ENCODE results near the gene SPEG. TPM values are rescaled to one million over a fixed set of nuclear protein-coding genes. Genes with fewer than 3 reads are reported as not detected.

SPEG gene
- total and polyA plus RNA-seq, 4 donors, result 81.6 to 1,108 (median 357) TPM

- DNase-seq (no peak), ATAC-seq (ENCODE audit: low FRiP score) (no peak)
- Histone ChIP-seq H3K4me1 (ENCODE audit: control insufficient read depth in 1 of 2, insufficient read depth in 2 of 2, low read length in 2 of 2) (peaks cover 0 to 4% of the 10 kb centered on the region in 2 donors), H3K9me3 (ENCODE audit: control insufficient read depth, low read length) (no peaks in the 10 kb centered on the region), H3K27ac (ENCODE audit: low read depth in 1 of 2, low read length in 2 of 2) (peak overlapping the region; percentile 92 to 93), H3K27me3 (ENCODE audit: control insufficient read depth in 1 of 2, insufficient read depth in 2 of 2, low read length in 1 of 2) (no peaks in the 10 kb centered on the region), H3K4me3 (ENCODE audit: low read length in 2 of 2) (no peak overlapping the region), H3K36me3 (ENCODE audit: control insufficient read depth in 1 of 2, insufficient read depth in 2 of 2, low read length in 1 of 2) (peaks cover 0 to 4% of the 10 kb centered on the region in 2 donors)
- intact Hi-C loops (cut with DNase I), result loop anchor here in 1 of 2 donors (5.0 kb wide), 1 partner anchor 50 kb away; the partner anchor contains the start of gene GMPPA
- WGBS, 2 donors, result 43 to 44% methylated on average over 22 to 23 of the region's 23 CpGs
These were observed 12.8 kb downstream of the SPEG start for GRCh38 chr2:219447242-219448098.

DNA sequence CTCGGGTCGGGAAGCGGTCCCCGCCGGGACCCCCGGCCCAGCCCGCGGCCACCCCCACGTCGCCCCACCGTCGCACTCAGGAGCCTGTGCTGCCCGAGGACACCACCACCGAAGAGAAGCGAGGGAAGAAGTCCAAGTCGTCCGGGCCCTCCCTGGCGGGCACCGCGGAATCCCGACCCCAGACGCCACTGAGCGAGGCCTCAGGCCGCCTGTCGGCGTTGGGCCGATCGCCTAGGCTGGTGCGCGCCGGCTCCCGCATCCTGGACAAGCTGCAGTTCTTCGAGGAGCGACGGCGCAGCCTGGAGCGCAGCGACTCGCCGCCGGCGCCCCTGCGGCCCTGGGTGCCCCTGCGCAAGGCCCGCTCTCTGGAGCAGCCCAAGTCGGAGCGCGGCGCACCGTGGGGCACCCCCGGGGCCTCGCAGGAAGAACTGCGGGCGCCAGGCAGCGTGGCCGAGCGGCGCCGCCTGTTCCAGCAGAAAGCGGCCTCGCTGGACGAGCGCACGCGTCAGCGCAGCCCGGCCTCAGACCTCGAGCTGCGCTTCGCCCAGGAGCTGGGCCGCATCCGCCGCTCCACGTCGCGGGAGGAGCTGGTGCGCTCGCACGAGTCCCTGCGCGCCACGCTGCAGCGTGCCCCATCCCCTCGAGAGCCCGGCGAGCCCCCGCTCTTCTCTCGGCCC is 13.6 kb downstream of the SPEG start:
- DNase-seq (peak in 1 of 2 donors; percentile 40), ATAC-seq (ENCODE audit: low FRiP score) (no peak)
- Histone ChIP-seq H3K36me3 (ENCODE audit: control insufficient read depth in 1 of 2, insufficient read depth in 2 of 2, low read length in 1 of 2) (peaks cover 0 to 4% of the 10 kb centered on the region in 2 donors), H3K9me3 (ENCODE audit: control insufficient read depth, low read length) (no peaks in the 10 kb centered on the region), H3K4me3 (ENCODE audit: low read length in 2 of 2) (peak overlapping the region in 1 of 2 donors; percentile 11), H3K27me3 (ENCODE audit: control insufficient read depth in 1 of 2, insufficient read depth in 2 of 2, low read length in 1 of 2) (no peaks in the 10 kb centered on the region), H3K4me1 (ENCODE audit: control insufficient read depth in 1 of 2, insufficient read depth in 2 of 2, low read length in 2 of 2) (peaks cover 0 to 4% of the 10 kb centered on the region in 2 donors), H3K27ac (ENCODE audit: low read depth in 1 of 2, low read length in 2 of 2) (peak overlapping the region; percentile 43 to 93)
- intact Hi-C loops (cut with DNase I), result loop anchor here in 1 of 2 donors (5.0 kb wide), 1 partner anchor 49 kb away; the partner anchor contains the start of gene GMPPA
- WGBS, 2 donors, result 64 to 69% methylated on average over 83 to 88 of the region's 88 CpGs

DNA sequence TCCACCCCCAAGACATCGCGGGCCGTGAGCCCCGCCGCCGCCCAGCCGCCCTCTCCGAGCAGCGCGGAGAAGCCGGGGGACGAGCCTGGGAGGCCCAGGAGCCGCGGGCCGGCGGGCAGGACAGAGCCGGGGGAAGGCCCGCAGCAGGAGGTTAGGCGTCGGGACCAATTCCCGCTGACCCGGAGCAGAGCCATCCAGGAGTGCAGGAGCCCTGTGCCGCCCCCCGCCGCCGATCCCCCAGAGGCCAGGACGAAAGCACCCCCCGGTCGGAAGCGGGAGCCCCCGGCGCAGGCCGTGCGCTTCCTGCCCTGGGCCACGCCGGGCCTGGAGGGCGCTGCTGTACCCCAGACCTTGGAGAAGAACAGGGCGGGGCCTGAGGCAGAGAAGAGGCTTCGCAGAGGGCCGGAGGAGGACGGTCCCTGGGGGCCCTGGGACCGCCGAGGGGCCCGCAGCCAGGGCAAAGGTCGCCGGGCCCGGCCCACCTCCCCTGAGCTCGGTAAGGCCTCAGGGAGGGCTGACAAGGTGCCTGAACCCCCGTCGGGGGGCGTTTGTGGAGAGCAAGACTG is 14.2 kb downstream of the SPEG start:
- Histone ChIP-seq H3K4me1 (ENCODE audit: control insufficient read depth in 1 of 2, insufficient read depth in 2 of 2, low read length in 2 of 2) (peaks cover 0 to 4% of the 10 kb centered on the region in 2 donors), H3K27me3 (ENCODE audit: control insufficient read depth in 1 of 2, insufficient read depth in 2 of 2, low read length in 1 of 2) (no peaks in the 10 kb centered on the region), H3K9me3 (ENCODE audit: control insufficient read depth, low read length) (no peaks in the 10 kb centered on the region), H3K36me3 (ENCODE audit: control insufficient read depth in 1 of 2, insufficient read depth in 2 of 2, low read length in 1 of 2) (peaks cover 0 to 4% of the 10 kb centered on the region in 2 donors), H3K4me3 (ENCODE audit: low read length in 2 of 2) (peak overlapping the region in 1 of 2 donors; percentile 11), H3K27ac (ENCODE audit: low read depth in 1 of 2, low read length in 2 of 2) (peak overlapping the region; percentile 43 to 93)
- 48 to 54% methylated on average over 40 to 51 of the region's 51 CpGs for WGBS, 2 donors
- DNase-seq (peak in 1 of 2 donors; percentile 42), ATAC-seq (ENCODE audit: low FRiP score) (no peak)
- intact Hi-C loops (cut with DNase I), result loop anchor here in 1 of 2 donors (5.0 kb wide), 1 partner anchor 48 kb away; the partner anchor contains the start of gene GMPPA

GRCh38 chr2:219449609-219450008 is 15.0 kb downstream of the SPEG start:
- Histone ChIP-seq H3K4me3 (ENCODE audit: low read length in 2 of 2) (no peak overlapping the region), H3K36me3 (ENCODE audit: control insufficient read depth in 1 of 2, insufficient read depth in 2 of 2, low read length in 1 of 2) (peaks cover 0 to 4% of the 10 kb centered on the region in 2 donors), H3K9me3 (ENCODE audit: control insufficient read depth, low read length) (no peaks in the 10 kb centered on the region), H3K27ac (ENCODE audit: low read depth in 1 of 2, low read length in 2 of 2) (peak overlapping the region; percentile 43 to 93), H3K27me3 (ENCODE audit: control insufficient read depth in 1 of 2, insufficient read depth in 2 of 2, low read length in 1 of 2) (no peaks in the 10 kb centered on the region), H3K4me1 (ENCODE audit: control insufficient read depth in 1 of 2, insufficient read depth in 2 of 2, low read length in 2 of 2) (peaks cover 2 to 4% of the 10 kb centered on the region in 2 donors)
- DNase-seq (peak in 1 of 2 donors; percentile 19), ATAC-seq (ENCODE audit: low FRiP score) (no peak)
- intact Hi-C loops (cut with DNase I), result loop anchor here (5.0 to 10.0 kb wide), 2 partner anchors 45 to 48 kb away; partner anchors contain the start of gene GMPPA (in 1 of the 2)
- WGBS, 2 donors, result 65 to 83% methylated on average over 5 of the region's 5 CpGs

DNA sequence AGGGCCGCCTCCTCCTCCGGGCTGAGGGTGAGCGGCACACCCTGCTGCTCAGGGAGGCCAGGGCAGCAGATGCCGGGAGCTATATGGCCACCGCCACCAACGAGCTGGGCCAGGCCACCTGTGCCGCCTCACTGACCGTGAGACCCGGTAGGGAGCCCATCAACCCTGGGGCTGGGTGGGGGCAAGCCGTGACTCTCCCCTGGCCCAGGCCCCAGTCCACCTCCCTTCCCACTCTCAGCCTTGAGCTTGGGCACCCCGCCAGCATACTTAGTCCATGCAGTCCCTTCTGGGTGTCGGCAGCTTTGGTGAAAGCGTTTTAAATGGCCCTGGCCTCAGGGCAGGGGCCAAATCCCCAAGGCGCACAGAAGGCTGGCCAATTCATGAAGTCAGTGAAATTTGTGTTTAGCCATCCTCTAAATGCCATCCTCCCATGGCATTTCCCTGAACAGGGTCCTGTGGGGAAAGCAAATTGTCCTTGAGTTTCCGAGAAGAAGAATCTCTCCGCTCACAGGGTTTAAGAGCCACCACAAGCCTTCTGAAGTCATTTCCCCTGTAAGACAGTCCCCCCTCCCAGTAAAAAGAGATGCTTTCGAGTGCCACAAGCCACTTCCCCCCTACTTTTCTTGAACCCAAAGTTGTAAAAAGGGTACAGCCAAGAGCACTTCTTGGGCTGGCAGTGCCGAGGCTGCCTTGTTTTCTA is 17.2 kb downstream of the SPEG start:
- Histone ChIP-seq H3K9me3 (ENCODE audit: control insufficient read depth, low read length) (no peaks in the 10 kb centered on the region), H3K27me3 (ENCODE audit: control insufficient read depth in 1 of 2, insufficient read depth in 2 of 2, low read length in 1 of 2) (no peaks in the 10 kb centered on the region), H3K4me1 (ENCODE audit: control insufficient read depth in 1 of 2, insufficient read depth in 2 of 2, low read length in 2 of 2) (peaks cover 2 to 4% of the 10 kb centered on the region in 2 donors), H3K4me3 (ENCODE audit: low read length in 2 of 2) (no peak overlapping the region), H3K36me3 (ENCODE audit: control insufficient read depth in 1 of 2, insufficient read depth in 2 of 2, low read length in 1 of 2) (peaks cover 0 to 7% of the 10 kb centered on the region in 2 donors), H3K27ac (ENCODE audit: low read depth in 1 of 2, low read length in 2 of 2) (peak overlapping the region; percentile 89 to 99)
- DNase-seq (peak; percentile 93 to 97), ATAC-seq (ENCODE audit: low FRiP score) (peak; percentile 53)
- intact Hi-C loops (cut with DNase I), result loop anchor here in 1 of 2 donors (10.0 kb wide), 1 partner anchor 47 kb away; no protein-coding TSS in a partner anchor
- WGBS, 2 donors, result 5 to 9% methylated on average over 18 of the region's 18 CpGs

DNA sequence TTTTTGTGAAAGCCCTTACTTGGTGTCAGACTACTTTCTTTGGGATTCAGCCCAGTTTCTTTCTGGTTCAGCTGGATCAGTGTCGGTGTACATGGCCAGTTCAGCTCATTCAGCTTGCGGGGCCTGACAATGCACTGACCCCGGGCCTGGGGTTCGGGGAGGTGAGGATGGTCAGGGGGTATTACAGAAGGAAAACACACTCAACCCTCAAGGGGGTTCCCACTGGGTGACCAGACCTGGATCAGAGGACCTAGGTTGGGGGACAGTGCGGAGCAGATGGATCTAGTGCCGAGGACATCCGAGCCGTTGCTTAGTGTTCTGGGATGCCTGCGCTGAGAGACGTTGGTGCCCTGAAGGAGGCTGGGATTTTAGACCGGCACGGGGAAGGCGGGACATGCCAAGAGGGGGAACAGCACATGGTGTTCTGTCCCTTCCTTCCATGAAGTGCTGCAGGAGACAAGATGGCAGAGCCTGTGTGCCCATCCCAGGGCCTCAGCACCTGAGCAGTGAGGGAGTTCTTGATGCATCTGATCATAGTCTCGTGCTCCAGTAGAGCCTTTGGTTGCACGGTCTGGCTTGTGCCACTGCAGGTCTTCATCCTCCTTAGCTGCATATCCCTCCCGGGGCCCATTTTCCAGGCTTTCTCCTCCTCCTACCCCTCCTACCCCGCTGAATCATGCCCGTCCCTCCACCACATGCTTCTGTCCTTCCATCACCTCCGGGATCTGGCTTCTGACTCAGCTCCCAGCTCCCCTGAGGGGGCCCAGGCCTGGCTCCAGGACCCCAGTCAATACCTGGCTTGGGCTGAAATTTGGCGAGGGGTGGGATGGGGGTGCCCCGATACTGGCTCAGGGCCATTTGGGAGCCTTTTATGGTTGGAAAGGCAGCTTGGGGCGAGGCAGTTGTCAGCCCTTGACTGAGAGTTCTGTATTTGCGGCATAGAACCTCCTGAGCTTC is 18.0 kb downstream of the SPEG start:
- ATAC-seq (ENCODE audit: low FRiP score), result peak; percentile 85
- Histone ChIP-seq H3K27me3 (ENCODE audit: control insufficient read depth in 1 of 2, insufficient read depth in 2 of 2, low read length in 1 of 2) (no peaks in the 10 kb centered on the region), H3K27ac (ENCODE audit: low read depth in 1 of 2, low read length in 2 of 2) (peak overlapping the region; percentile 89 to 99), H3K9me3 (ENCODE audit: control insufficient read depth, low read length) (no peaks in the 10 kb centered on the region), H3K36me3 (ENCODE audit: control insufficient read depth in 1 of 2, insufficient read depth in 2 of 2, low read length in 1 of 2) (peaks cover 0 to 9% of the 10 kb centered on the region in 2 donors), H3K4me3 (ENCODE audit: low read length in 2 of 2) (no peak overlapping the region), H3K4me1 (ENCODE audit: control insufficient read depth in 1 of 2, insufficient read depth in 2 of 2, low read length in 2 of 2) (peaks cover 2 to 4% of the 10 kb centered on the region in 2 donors)
- DNase-seq, result peak; percentile 92 to 96
- intact Hi-C loops (cut with DNase I), result loop anchor here in 1 of 2 donors (10.0 kb wide), 1 partner anchor 48 kb away; no protein-coding TSS in a partner anchor
- WGBS, 2 donors, result 4 to 7% methylated on average over 23 of the region's 23 CpGs
